Astrocyte of the spinal cord (primary cell): ENCODE measurements around the gene TBC1D10B.
A peak's percentile ranks its signal among the peaks of the same experiment; 100 is the strongest.

Experiments
- DNase-seq: peaks from one replicate; pipeline ENCODE4 v3.0.0; 2011; ENCODE audit warnings: low read depth, low spot score
- H3K4me3 ChIP-seq: 2 replicates; pipeline ENCODE4 v1.5.1; 2011; ENCODE audit warnings: low read depth, mild to moderate bottlenecking, low read length, moderate library complexity
- in situ Hi-C: cut with HindIII; loops from 2 replicates; pipeline ENCODE4 v1.10.0; 2017; ENCODE audit warnings: low sequenced_read_pairs
- TF ChIP-seq, protein P1 (sequence below): IDR thresholded peaks from 2 replicates; pipeline ENCODE4 v1.5.1; 2012; ENCODE audit warnings: low read depth, mild to moderate bottlenecking, low read length, inconsistent platforms

The TBC1D10B gene

DNA sequence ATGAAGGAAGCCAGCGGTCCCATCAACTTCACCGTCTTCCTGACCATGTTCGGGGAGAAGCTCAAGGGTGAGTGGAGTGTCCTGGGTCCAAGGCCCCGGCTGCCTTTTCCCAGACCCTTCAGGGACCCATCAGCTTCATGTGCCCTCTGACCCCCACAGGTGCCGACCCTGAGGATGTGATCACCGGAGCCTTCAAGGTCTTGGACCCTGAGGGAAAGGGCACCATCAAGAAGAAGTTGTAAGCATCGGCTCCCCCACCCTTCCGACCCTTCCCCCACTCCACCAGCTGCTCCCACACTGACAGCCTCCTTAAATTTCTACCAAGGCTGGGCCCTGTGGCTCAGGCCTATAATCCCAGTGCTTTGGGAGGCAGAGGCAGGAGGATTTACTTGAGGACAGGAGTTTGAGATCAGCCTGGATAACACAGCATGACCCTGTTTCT, 6.2 kb upstream of the TBC1D10B start:
- H3K4me3 ChIP-seq, result no peak overlapping the region
- in situ Hi-C loops, result no loop called here
- no peak for DNase-seq
- TF ChIP-seq, protein P1, sequence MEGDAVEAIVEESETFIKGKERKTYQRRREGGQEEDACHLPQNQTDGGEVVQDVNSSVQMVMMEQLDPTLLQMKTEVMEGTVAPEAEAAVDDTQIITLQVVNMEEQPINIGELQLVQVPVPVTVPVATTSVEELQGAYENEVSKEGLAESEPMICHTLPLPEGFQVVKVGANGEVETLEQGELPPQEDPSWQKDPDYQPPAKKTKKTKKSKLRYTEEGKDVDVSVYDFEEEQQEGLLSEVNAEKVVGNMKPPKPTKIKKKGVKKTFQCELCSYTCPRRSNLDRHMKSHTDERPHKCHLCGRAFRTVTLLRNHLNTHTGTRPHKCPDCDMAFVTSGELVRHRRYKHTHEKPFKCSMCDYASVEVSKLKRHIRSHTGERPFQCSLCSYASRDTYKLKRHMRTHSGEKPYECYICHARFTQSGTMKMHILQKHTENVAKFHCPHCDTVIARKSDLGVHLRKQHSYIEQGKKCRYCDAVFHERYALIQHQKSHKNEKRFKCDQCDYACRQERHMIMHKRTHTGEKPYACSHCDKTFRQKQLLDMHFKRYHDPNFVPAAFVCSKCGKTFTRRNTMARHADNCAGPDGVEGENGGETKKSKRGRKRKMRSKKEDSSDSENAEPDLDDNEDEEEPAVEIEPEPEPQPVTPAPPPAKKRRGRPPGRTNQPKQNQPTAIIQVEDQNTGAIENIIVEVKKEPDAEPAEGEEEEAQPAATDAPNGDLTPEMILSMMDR, result no peak

DNA sequence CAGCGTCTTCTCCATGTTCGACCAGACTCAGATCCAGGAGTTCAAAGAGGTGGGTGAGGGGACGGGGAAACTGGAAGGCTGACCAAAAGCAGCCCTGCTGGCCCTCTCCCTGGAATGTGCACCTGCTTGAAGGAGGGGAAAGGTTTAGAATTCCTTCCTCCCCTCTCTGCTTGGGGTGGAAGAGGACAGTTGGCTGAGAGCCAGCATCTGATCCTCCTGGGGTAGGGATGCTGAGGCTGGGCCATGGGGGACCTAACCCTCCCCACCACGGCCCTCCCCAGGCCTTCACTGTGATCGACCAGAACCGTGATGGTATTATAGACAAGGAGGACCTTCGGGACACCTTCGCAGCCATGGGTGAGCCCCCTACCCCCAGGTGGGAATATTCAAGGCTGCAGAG, 5.6 kb upstream of the TBC1D10B start:
- no peak for DNase-seq
- in situ Hi-C loops, result no loop called here
- H3K4me3 ChIP-seq, result no peak overlapping the region
- TF ChIP-seq, protein P1, result no peak

DNA sequence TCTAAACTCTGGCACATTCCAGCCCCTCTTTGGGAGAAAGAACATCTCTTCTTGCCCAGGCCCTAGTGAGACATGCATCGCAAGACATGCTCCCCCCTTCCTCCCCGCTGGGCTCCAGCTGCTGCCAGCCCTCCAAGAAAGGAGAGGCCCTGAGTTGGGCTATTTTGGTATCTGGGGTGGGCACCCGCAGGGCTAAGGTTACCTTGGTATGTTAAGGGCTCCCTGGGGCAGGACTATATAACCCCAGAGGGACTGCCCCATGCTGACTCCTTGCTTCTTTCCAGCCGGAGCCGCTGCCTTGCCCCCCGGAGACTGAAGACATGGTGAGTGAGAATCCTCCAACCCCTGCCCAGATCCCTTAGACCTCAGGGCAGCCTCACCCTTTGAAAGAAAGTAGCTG, 4.2 kb upstream of the TBC1D10B start, which contains the start of gene MYL11:
Gene MYL11, plus strand, starts transcription at position 265 of the 400 bp plus-strand sequence. Its CDS starts 56 bp downstream, at position 321.
- TF ChIP-seq, protein P1, result no peak
- DNase-seq, result no peak
- no peak within 1 kb of the TSS for H3K4me3 ChIP-seq
- in situ Hi-C loops, result no loop called here

DNA sequence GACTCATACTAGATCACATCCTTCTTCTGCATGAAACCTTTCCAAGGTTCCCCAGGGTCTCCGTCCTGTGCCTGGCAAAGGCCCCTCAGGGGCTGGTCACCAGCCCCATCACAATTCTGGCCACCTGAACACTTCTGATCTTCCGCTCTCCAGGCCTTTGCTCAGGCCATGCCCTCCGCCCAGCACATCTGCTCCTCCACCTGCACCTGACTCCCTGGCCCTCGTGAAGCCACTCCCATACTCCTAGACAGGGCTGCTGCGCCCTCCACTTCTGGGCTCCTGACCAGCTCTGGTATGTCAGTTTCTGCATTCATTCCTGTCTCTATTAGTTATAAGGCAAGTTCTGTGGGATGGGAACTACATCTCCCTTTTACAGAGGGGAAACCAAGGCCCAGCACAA, 2.4 kb upstream of the TBC1D10B start:
- H3K4me3 ChIP-seq, result no peak overlapping the region
- in situ Hi-C loops, result no loop called here
- DNase-seq, result no peak
- TF ChIP-seq, protein P1, result no peak

DNA sequence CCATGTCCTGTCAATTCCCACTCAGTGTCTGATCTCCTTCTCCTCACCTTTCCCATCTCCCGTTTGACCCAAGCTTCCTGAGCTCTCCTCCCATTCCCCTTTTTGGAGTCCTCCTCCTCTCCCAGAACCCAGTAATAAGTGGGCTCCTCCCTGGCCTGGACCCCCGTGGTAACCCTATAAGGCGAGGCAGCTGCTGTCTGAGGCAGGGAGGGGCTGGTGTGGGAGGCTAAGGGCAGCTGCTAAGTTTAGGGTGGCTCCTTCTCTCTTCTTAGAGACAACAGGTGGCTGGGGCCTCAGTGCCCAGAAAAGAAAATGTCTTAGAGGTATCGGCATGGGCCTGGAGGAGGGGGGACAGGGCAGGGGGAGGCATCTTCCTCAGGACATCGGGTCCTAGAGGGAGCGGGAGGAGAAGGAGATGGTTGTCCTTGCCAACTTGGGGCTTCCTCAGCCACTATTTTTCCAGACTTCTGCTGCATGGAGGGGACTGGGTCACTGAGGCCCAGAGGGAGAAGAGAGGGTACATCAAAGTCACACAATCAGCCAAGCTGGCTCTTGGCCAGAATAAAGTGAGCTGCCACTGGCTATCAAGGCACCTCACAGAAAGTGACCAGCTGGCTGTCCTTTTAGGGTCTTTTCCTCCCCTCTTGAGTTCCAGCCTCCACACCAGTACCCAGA, 1.9 kb upstream of the TBC1D10B start:
- TF ChIP-seq, protein P1, result no peak
- in situ Hi-C loops, result no loop called here
- no peak for DNase-seq
- no peak overlapping the region for H3K4me3 ChIP-seq

DNA sequence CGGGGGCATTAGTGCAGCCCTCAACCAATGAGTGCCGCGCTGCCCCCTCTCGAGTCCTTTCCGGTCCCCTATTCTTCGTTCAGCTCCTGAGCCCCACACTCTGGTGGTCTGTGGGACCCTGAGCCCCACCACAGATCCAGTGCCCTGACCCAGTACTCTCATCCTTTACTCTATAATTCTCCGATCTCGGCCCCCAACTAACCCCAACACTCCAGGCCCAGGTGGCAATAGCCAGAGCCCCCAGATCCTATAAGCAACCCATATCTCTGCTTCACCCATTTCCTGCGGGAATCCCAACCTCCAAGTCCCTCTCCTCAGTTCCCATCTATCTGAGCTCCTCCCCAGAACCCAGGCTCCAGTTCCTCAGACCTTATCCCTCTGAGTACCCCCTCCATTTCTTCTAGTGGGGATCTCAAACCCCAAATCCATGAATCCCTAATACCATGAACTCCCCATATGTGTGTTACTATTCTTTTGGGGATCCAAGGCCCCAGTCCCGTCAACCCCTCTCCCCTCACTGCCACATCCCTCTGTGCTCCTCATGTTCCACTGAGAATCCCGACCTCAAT, 1.0 kb upstream of the TBC1D10B start:
- TF ChIP-seq, protein P1, result no peak
- no peak for DNase-seq
- H3K4me3 ChIP-seq, result peak overlapping the region; percentile 52
- in situ Hi-C loops, result no loop called here
